Measurements from ENCODE around the gene PAPSS1. TPM values are rescaled to one million over a fixed set of nuclear protein-coding genes. Genes with fewer than 3 reads are reported as not detected.
"Not testable (repeated sequence)": the region's sequence is repeated elsewhere in the genome, so short reads cannot be mapped to it uniquely, and the experiment has no call there.

PAPSS1 gene
- total RNA-seq, 1 experiment from 2014 or later, result 73.1 TPM

- DNase-seq, result peak; percentile 79
- H3K27ac ChIP-seq (ENCODE audit: low read length), result no peak overlapping the region
- H3K9me3 ChIP-seq (ENCODE audit: low read length), result no peaks in the 10 kb centered on the region
- no peaks in the 10 kb centered on the region for H3K9me2 ChIP-seq (replicated peaks; ENCODE audit: insufficient read depth, low read length)
- no peaks in the 10 kb centered on the region for H3K27me3 ChIP-seq (ENCODE audit: low read length)
- H3K79me2 ChIP-seq (ENCODE audit: low read length), result no peaks in the 10 kb centered on the region
- H3K4me3 ChIP-seq (ENCODE audit: low read length), result no peak overlapping the region
- no peak overlapping the region for H3K9ac ChIP-seq (ENCODE audit: low read length)
- no peak overlapping the region for H2AFZ ChIP-seq (ENCODE audit: low read length)
- no peaks in the 10 kb centered on the region for H3K36me3 ChIP-seq (ENCODE audit: insufficient read depth, low read length)
- no peaks in the 10 kb centered on the region for H3K4me1 ChIP-seq (ENCODE audit: low read length)
- no peaks in the 10 kb centered on the region for H4K20me1 ChIP-seq (ENCODE audit: insufficient read depth, low read depth, low read length)
- H3K4me2 ChIP-seq (ENCODE audit: low read depth, low read length, poor library complexity, severe bottlenecking), result no peak overlapping the region
These were observed 17.0 kb upstream of the PAPSS1 start for GRCh38 chr4:107736924-107737448.

DNA sequence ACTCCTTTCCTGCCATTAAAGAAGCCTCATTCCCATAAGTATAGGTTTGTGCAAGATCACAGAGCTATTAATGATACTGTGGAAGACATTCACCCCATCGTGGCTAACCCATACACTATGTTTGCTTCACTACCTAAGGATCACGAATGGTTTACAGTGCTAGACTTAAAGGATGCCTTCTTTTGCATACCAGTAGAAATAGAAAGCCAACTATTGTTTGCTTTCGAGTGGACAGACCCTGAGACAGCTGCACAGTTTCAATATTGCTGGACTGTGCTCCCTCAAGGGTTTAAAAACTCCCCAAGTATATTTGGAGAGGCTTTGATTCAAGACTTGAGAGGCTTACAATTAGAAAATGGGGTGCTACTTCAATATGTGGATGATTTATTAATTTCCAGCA is 16.0 kb upstream of the PAPSS1 start:
- Histone ChIP-seq H3K27me3 (ENCODE audit: low read length) (no peaks in the 10 kb centered on the region), H3K9me3 (ENCODE audit: low read length) (no peaks in the 10 kb centered on the region), H3K9me2 (replicated peaks; ENCODE audit: insufficient read depth, low read length) (no peaks in the 10 kb centered on the region), H3K36me3 (ENCODE audit: insufficient read depth, low read length) (no peaks in the 10 kb centered on the region), H3K27ac (ENCODE audit: low read length) (no peak overlapping the region), H4K20me1 (ENCODE audit: insufficient read depth, low read depth, low read length) (no peaks in the 10 kb centered on the region), H2AFZ (ENCODE audit: low read length) (no peak overlapping the region), H3K4me1 (ENCODE audit: low read length) (no peaks in the 10 kb centered on the region), H3K4me2 (ENCODE audit: low read depth, low read length, poor library complexity, severe bottlenecking) (no peak overlapping the region), H3K79me2 (ENCODE audit: low read length) (no peaks in the 10 kb centered on the region), H3K9ac (ENCODE audit: low read length) (no peak overlapping the region), H3K4me3 (ENCODE audit: low read length) (no peak overlapping the region)
- DNase-seq, result no peak

DNA sequence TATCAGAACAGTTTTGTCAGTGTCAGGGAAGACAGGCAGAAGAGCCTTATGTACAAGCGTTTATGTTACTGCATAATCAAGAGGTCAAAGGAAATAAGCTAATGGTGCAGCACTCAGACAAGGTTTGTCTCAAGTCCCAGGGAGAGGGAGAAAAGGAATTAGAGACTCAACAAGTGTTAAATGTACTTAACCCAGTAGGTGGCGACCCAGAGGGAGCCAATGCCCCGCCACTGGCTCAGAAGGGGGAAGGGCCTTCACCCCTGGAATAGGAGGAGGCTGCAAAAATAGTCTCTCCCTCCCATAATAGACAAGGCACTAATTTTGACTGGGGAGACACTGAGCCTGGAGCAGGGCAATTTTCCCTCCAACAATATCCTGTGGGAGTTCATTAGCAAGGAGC is 14.1 kb upstream of the PAPSS1 start:
- peak; percentile 63 for DNase-seq
- no peak overlapping the region for H2AFZ ChIP-seq (ENCODE audit: low read length)

GRCh38 chr4:107733431-107733925 is 13.4 kb upstream of the PAPSS1 start:
- H3K27me3 ChIP-seq (ENCODE audit: low read length), result no peaks in the 10 kb centered on the region
- H3K79me2 ChIP-seq (ENCODE audit: low read length), result no peaks in the 10 kb centered on the region
- no peaks in the 10 kb centered on the region for H3K9me2 ChIP-seq (replicated peaks; ENCODE audit: insufficient read depth, low read length)
- H3K36me3 ChIP-seq (ENCODE audit: insufficient read depth, low read length), result no peaks in the 10 kb centered on the region
- no peaks in the 10 kb centered on the region for H3K4me1 ChIP-seq (ENCODE audit: low read length)
- H3K9ac ChIP-seq (ENCODE audit: low read length), result no peak overlapping the region
- H3K4me2 ChIP-seq (ENCODE audit: low read depth, low read length, poor library complexity, severe bottlenecking), result no peak overlapping the region
- no peaks in the 10 kb centered on the region for H4K20me1 ChIP-seq (ENCODE audit: insufficient read depth, low read depth, low read length)
- DNase-seq, result no peak
- H3K4me3 ChIP-seq (ENCODE audit: low read length), result no peak overlapping the region
- no peaks in the 10 kb centered on the region for H3K9me3 ChIP-seq (ENCODE audit: low read length)
- no peak overlapping the region for H2AFZ ChIP-seq (ENCODE audit: low read length)
- no peak overlapping the region for H3K27ac ChIP-seq (ENCODE audit: low read length)

More for the DNA sequence above, 14.1 kb upstream of the PAPSS1 start:
- H3K4me1 ChIP-seq (ENCODE audit: low read length), result no peaks in the 10 kb centered on the region
- H3K9me3 ChIP-seq (ENCODE audit: low read length), result no peaks in the 10 kb centered on the region
- H3K27ac ChIP-seq (ENCODE audit: low read length), result no peak overlapping the region
- H4K20me1 ChIP-seq (ENCODE audit: insufficient read depth, low read depth, low read length), result no peaks in the 10 kb centered on the region
- no peak overlapping the region for H3K4me2 ChIP-seq (ENCODE audit: low read depth, low read length, poor library complexity, severe bottlenecking)
- H3K9ac ChIP-seq (ENCODE audit: low read length), result no peak overlapping the region
- H3K79me2 ChIP-seq (ENCODE audit: low read length), result no peaks in the 10 kb centered on the region
- H3K4me3 ChIP-seq (ENCODE audit: low read length), result no peak overlapping the region
- no peaks in the 10 kb centered on the region for H3K36me3 ChIP-seq (ENCODE audit: insufficient read depth, low read length)
- no peaks in the 10 kb centered on the region for H3K9me2 ChIP-seq (replicated peaks; ENCODE audit: insufficient read depth, low read length)
- no peaks in the 10 kb centered on the region for H3K27me3 ChIP-seq (ENCODE audit: low read length)

- H3K27ac ChIP-seq (ENCODE audit: low read length); H3K4me3 ChIP-seq (ENCODE audit: low read length); H3K9me3 ChIP-seq (ENCODE audit: low read length); H3K9ac ChIP-seq (ENCODE audit: low read length); DNase-seq; H4K20me1 ChIP-seq (ENCODE audit: insufficient read depth, low read depth, low read length); H3K4me2 ChIP-seq (ENCODE audit: low read depth, low read length, poor library complexity, severe bottlenecking); H3K4me1 ChIP-seq (ENCODE audit: low read length); H3K27me3 ChIP-seq (ENCODE audit: low read length); H3K79me2 ChIP-seq (ENCODE audit: low read length); H3K36me3 ChIP-seq (ENCODE audit: insufficient read depth, low read length); H3K9me2 ChIP-seq (replicated peaks; ENCODE audit: insufficient read depth, low read length); H2AFZ ChIP-seq (ENCODE audit: low read length): not testable (repeated sequence)
These were observed 9.0 kb upstream of the PAPSS1 start for GRCh38 chr4:107729050-107729449.

GRCh38 chr4:107726131-107726925 is 6.3 kb upstream of the PAPSS1 start:
- H3K27ac ChIP-seq (ENCODE audit: low read length); H3K9ac ChIP-seq (ENCODE audit: low read length); H2AFZ ChIP-seq (ENCODE audit: low read length); DNase-seq; H3K4me3 ChIP-seq (ENCODE audit: low read length); H3K9me3 ChIP-seq (ENCODE audit: low read length); H4K20me1 ChIP-seq (ENCODE audit: insufficient read depth, low read depth, low read length); H3K36me3 ChIP-seq (ENCODE audit: insufficient read depth, low read length); H3K9me2 ChIP-seq (replicated peaks; ENCODE audit: insufficient read depth, low read length); H3K27me3 ChIP-seq (ENCODE audit: low read length); H3K4me2 ChIP-seq (ENCODE audit: low read depth, low read length, poor library complexity, severe bottlenecking); H3K79me2 ChIP-seq (ENCODE audit: low read length): not testable (repeated sequence)
- peaks cover 11% of the 10 kb centered on the region for H3K4me1 ChIP-seq (ENCODE audit: low read length)

- Histone ChIP-seq H3K27me3 (ENCODE audit: low read length) (no peaks in the 10 kb centered on the region), H3K4me3 (ENCODE audit: low read length) (no peak overlapping the region), H3K79me2 (ENCODE audit: low read length) (no peaks in the 10 kb centered on the region), H3K27ac (ENCODE audit: low read length) (no peak overlapping the region), H3K9me2 (replicated peaks; ENCODE audit: insufficient read depth, low read length) (no peaks in the 10 kb centered on the region), H3K9me3 (ENCODE audit: low read length) (no peaks in the 10 kb centered on the region), H4K20me1 (ENCODE audit: insufficient read depth, low read depth, low read length) (no peaks in the 10 kb centered on the region), H3K4me1 (ENCODE audit: low read length) (peaks cover 15% of the 10 kb centered on the region), H3K9ac (ENCODE audit: low read length) (no peak overlapping the region), H3K36me3 (ENCODE audit: insufficient read depth, low read length) (no peaks in the 10 kb centered on the region), H3K4me2 (ENCODE audit: low read depth, low read length, poor library complexity, severe bottlenecking) (no peak overlapping the region), H2AFZ (ENCODE audit: low read length) (no peak overlapping the region)
- DNase-seq, result no peak
These were observed 5.3 kb upstream of the PAPSS1 start for GRCh38 chr4:107725281-107725859.

DNA sequence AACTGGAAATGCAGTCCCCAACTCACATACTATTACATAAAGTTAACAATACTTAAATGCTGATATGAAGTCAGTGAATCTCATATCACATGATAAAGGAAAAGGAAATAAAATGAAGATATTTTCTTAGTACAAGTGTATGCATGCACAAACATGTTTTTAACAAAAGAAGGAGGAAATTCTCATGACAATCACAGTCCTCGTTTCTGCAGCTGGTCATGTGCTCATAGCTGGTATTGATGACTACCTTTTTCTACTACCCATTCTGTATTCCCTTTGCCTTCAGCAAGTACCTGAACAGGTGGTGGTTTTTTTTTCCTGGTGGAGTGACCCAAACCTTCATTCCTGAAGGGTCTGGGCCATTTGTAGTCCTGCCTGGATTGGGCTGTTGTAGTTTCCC is 3.3 kb upstream of the PAPSS1 start:
- H3K9me2 ChIP-seq (replicated peaks; ENCODE audit: insufficient read depth, low read length); H2AFZ ChIP-seq (ENCODE audit: low read length); H3K27ac ChIP-seq (ENCODE audit: low read length); H3K9me3 ChIP-seq (ENCODE audit: low read length); H4K20me1 ChIP-seq (ENCODE audit: insufficient read depth, low read depth, low read length); H3K4me2 ChIP-seq (ENCODE audit: low read depth, low read length, poor library complexity, severe bottlenecking); H3K27me3 ChIP-seq (ENCODE audit: low read length); H3K9ac ChIP-seq (ENCODE audit: low read length); H3K4me3 ChIP-seq (ENCODE audit: low read length); H3K36me3 ChIP-seq (ENCODE audit: insufficient read depth, low read length); DNase-seq: not testable (repeated sequence)
- Histone ChIP-seq H3K79me2 (ENCODE audit: low read length) (peaks cover 16% of the 10 kb centered on the region), H3K4me1 (ENCODE audit: low read length) (peaks cover 17% of the 10 kb centered on the region)

Data from Karpas-422 (cell line).